COR-L47 (cell line): Measurements from ENCODE around the gene PTPRE.

ENCODE experiments used
- DNase-seq: peaks from one replicate; lab custom pipeline; 2025; lab: John Stamatoyannopoulos, UW

The PTPRE gene

GRCh38 chr10:128098631-128099030 lies 191.7 kb downstream of the PTPRE start:
- DNase-seq = no peak

- DNase-seq = no peak
Measured at GRCh38 chr10:128099901-128100300, 193.0 kb downstream of the PTPRE start.

GRCh38 chr10:128101901-128102300 lies 195.0 kb downstream of the PTPRE start:
- DNase-seq = no peak

GRCh38 chr10:128102480-128103228 lies 195.8 kb downstream of the PTPRE start:
- DNase-seq = no peak

- DNase-seq = no peak
Measured at GRCh38 chr10:128103229-128103714, 196.4 kb downstream of the PTPRE start.

- no peak for DNase-seq
Measured at GRCh38 chr10:128105383-128105782, 198.5 kb downstream of the PTPRE start.

- DNase-seq = no peak
Measured at GRCh38 chr10:128109707-128110106, 202.8 kb downstream of the PTPRE start.

GRCh38 chr10:128110339-128110738 lies 203.4 kb downstream of the PTPRE start:
- no peak for DNase-seq

GRCh38 chr10:128111696-128112095 lies 204.8 kb downstream of the PTPRE start:
- DNase-seq = no peak

GRCh38 chr10:128113026-128113425 lies 206.1 kb downstream of the PTPRE start:
- no peak for DNase-seq

- DNase-seq = no peak
Measured at GRCh38 chr10:128114901-128115300, 208.0 kb downstream of the PTPRE start.

- no peak for DNase-seq
Measured at GRCh38 chr10:128115356-128115755, 208.5 kb downstream of the PTPRE start.

GRCh38 chr10:128116187-128116586 lies 209.3 kb downstream of the PTPRE start:
- no peak for DNase-seq

- no peak for DNase-seq
Measured at GRCh38 chr10:128116851-128117615, 210.1 kb downstream of the PTPRE start.

GRCh38 chr10:128121750-128122412 lies 215.0 kb downstream of the PTPRE start:
- no peak for DNase-seq

GRCh38 chr10:128122931-128123330 lies 216.0 kb downstream of the PTPRE start:
- no peak for DNase-seq

- no peak for DNase-seq
Measured at GRCh38 chr10:128123846-128124245, 216.9 kb downstream of the PTPRE start.

GRCh38 chr10:128124813-128125403 lies 218.0 kb downstream of the PTPRE start:
- no peak for DNase-seq

GRCh38 chr10:128125416-128125943 lies 218.6 kb downstream of the PTPRE start:
- no peak for DNase-seq

- peak; percentile 69 for DNase-seq
Measured at GRCh38 chr10:128125944-128126764, 219.3 kb downstream of the PTPRE start, which contains the start of gene MKI67. Gene MKI67 (minus strand): TSS chr10:128126423. CDS start chr10:128125667, 756 bp downstream.

GRCh38 chr10:128128582-128128981 lies 221.7 kb downstream of the PTPRE start:
- DNase-seq = no peak
